Measurements from ENCODE around the gene ELAC2.

The ELAC2 gene

GRCh38 chr17:13002761-13003453 lies 14.9 kb downstream of the ELAC2 start:
- peaks cover 2 to 3% of the 10 kb centered on the region in 2 donors for H3K4me1 ChIP-seq (ENCODE audit: control insufficient read depth in 2 of 2, insufficient read depth in 1 of 2, low read depth in 1 of 2, low read length in 2 of 2)
- H2BK12ac ChIP-seq (ENCODE audit: low read length) = no peak overlapping the region
- no peaks in the 10 kb centered on the region for H3K79me1 ChIP-seq (ENCODE audit: low read depth, low read length)
- no peak overlapping the region for H4K8ac ChIP-seq (ENCODE audit: low read depth, low read length)
- no peak overlapping the region for H2BK120ac ChIP-seq (ENCODE audit: low read depth, low read length)
- no CpG with 5 or more reads among the region's 15 CpGs for WGBS, 2 donors (ENCODE audit: extremely low coverage in 2 of 2, insufficient read length in 2 of 2, insufficient replicate concordance in 1 of 2)
- H2AK5ac ChIP-seq (ENCODE audit: low read depth, low read length) = no peak overlapping the region
- DNase-seq (ENCODE audit: low spot score) = peak; percentile 71
- H3K27me3 ChIP-seq (ENCODE audit: control insufficient read depth in 3 of 3, insufficient read depth in 3 of 3, low read depth in 1 of 3, low read length in 3 of 3) = peaks cover 0 to 2% (median 0%) of the 10 kb centered on the region in 3 experiments
- no peak overlapping the region for H3K23ac ChIP-seq (ENCODE audit: low read depth, low read length, poor library complexity)
- no peak overlapping the region for H3K27ac ChIP-seq (replicated peaks; ENCODE audit: low read length)
- H2BK15ac ChIP-seq (ENCODE audit: low read length) = no peak overlapping the region
- peak overlapping the region; percentile 23 for H3K18ac ChIP-seq (ENCODE audit: low read length)
- H3K4me3 ChIP-seq (ENCODE audit: low read length in 2 of 2) = no peak overlapping the region
- H3K36me3 ChIP-seq (replicated peaks in 1 of 2; ENCODE audit: control insufficient read depth in 2 of 2, insufficient read depth in 2 of 2, low read length in 2 of 2) = peaks cover 46 to 92% of the 10 kb centered on the region in 2 donors
- H3K9me3 ChIP-seq (replicated peaks in 1 of 2; ENCODE audit: control insufficient read depth in 2 of 2, insufficient read depth in 1 of 2, low read depth in 1 of 2, low read length in 2 of 2) = no peaks in the 10 kb centered on the region
- H4K91ac ChIP-seq (ENCODE audit: low read depth, low read length, poor library complexity) = no peak overlapping the region
- no peak overlapping the region for H3K9ac ChIP-seq (ENCODE audit: low read depth, low read length, poor library complexity)
- H3K4ac ChIP-seq (ENCODE audit: low read length) = no peak overlapping the region
- no peak overlapping the region for H2BK5ac ChIP-seq (ENCODE audit: low read length)
- no peak overlapping the region for H2AFZ ChIP-seq (ENCODE audit: low read length)
- no peak overlapping the region for H3K4me2 ChIP-seq (ENCODE audit: insufficient read depth, low read length, poor library complexity, severe bottlenecking)
- no peak overlapping the region for H3K14ac ChIP-seq (ENCODE audit: low read length)

GRCh38 chr17:13001991-13002615 lies 15.7 kb downstream of the ELAC2 start:
- Histone ChIP-seq H4K8ac (ENCODE audit: low read depth, low read length) (no peak overlapping the region), H3K27ac (replicated peaks; ENCODE audit: low read length) (no peak overlapping the region), H3K9ac (ENCODE audit: low read depth, low read length, poor library complexity) (no peak overlapping the region), H3K4me3 (ENCODE audit: low read length in 2 of 2) (no peak overlapping the region), H3K23ac (ENCODE audit: low read depth, low read length, poor library complexity) (no peak overlapping the region), H2BK120ac (ENCODE audit: low read depth, low read length) (no peak overlapping the region), H2BK12ac (ENCODE audit: low read length) (no peak overlapping the region), H3K18ac (ENCODE audit: low read length) (peak overlapping the region; percentile 23), H2BK15ac (ENCODE audit: low read length) (no peak overlapping the region), H3K27me3 (ENCODE audit: control insufficient read depth in 3 of 3, insufficient read depth in 3 of 3, low read depth in 1 of 3, low read length in 3 of 3) (peaks cover 0 to 2% (median 0%) of the 10 kb centered on the region in 3 experiments), H3K36me3 (replicated peaks in 1 of 2; ENCODE audit: control insufficient read depth in 2 of 2, insufficient read depth in 2 of 2, low read length in 2 of 2) (peaks cover 49 to 92% of the 10 kb centered on the region in 2 donors), H2AK5ac (ENCODE audit: low read depth, low read length) (no peak overlapping the region), H4K91ac (ENCODE audit: low read depth, low read length, poor library complexity) (no peak overlapping the region), H3K79me1 (ENCODE audit: low read depth, low read length) (no peaks in the 10 kb centered on the region), H2AFZ (ENCODE audit: low read length) (no peak overlapping the region), H3K4me1 (ENCODE audit: control insufficient read depth in 2 of 2, insufficient read depth in 1 of 2, low read depth in 1 of 2, low read length in 2 of 2) (peaks cover 2 to 3% of the 10 kb centered on the region in 2 donors), H3K4me2 (ENCODE audit: insufficient read depth, low read length, poor library complexity, severe bottlenecking) (no peak overlapping the region), H2BK5ac (ENCODE audit: low read length) (no peak overlapping the region), H3K9me3 (replicated peaks in 1 of 2; ENCODE audit: control insufficient read depth in 2 of 2, insufficient read depth in 1 of 2, low read depth in 1 of 2, low read length in 2 of 2) (no peaks in the 10 kb centered on the region), H3K14ac (ENCODE audit: low read length) (no peak overlapping the region), H3K4ac (ENCODE audit: low read length) (no peak overlapping the region)
- WGBS, 2 donors (ENCODE audit: extremely low coverage in 2 of 2, insufficient read length in 2 of 2, insufficient replicate concordance in 1 of 2) = no CpG with 5 or more reads among the region's 15 CpGs
- no peak for DNase-seq (ENCODE audit: low spot score)

GRCh38 chr17:13000561-13000960 lies 17.3 kb downstream of the ELAC2 start:
- peaks cover 57 to 97% of the 10 kb centered on the region in 2 donors for H3K36me3 ChIP-seq (replicated peaks in 1 of 2; ENCODE audit: control insufficient read depth in 2 of 2, insufficient read depth in 2 of 2, low read length in 2 of 2)
- no CpG with 5 or more reads among the region's 8 CpGs for WGBS, 2 donors (ENCODE audit: extremely low coverage in 2 of 2, insufficient read length in 2 of 2, insufficient replicate concordance in 1 of 2)
- H2BK12ac ChIP-seq (ENCODE audit: low read length) = no peak overlapping the region
- H3K18ac ChIP-seq (ENCODE audit: low read length) = no peak overlapping the region
- no peak overlapping the region for H2AFZ ChIP-seq (ENCODE audit: low read length)
- H3K4me2 ChIP-seq (ENCODE audit: insufficient read depth, low read length, poor library complexity, severe bottlenecking) = no peak overlapping the region
- H3K9ac ChIP-seq (ENCODE audit: low read depth, low read length, poor library complexity) = no peak overlapping the region
- no peak overlapping the region for H3K14ac ChIP-seq (ENCODE audit: low read length)
- H3K4me1 ChIP-seq (ENCODE audit: control insufficient read depth in 2 of 2, insufficient read depth in 1 of 2, low read depth in 1 of 2, low read length in 2 of 2) = peaks cover 2 to 3% of the 10 kb centered on the region in 2 donors
- no peak overlapping the region for H3K4ac ChIP-seq (ENCODE audit: low read length)
- no peak overlapping the region for H3K27ac ChIP-seq (replicated peaks; ENCODE audit: low read length)
- peaks cover 0 to under 1% (median 0%) of the 10 kb centered on the region in 3 experiments for H3K27me3 ChIP-seq (ENCODE audit: control insufficient read depth in 3 of 3, insufficient read depth in 3 of 3, low read depth in 1 of 3, low read length in 3 of 3)
- H4K8ac ChIP-seq (ENCODE audit: low read depth, low read length) = no peak overlapping the region
- no peak overlapping the region for H3K4me3 ChIP-seq (ENCODE audit: low read length in 2 of 2)
- peak overlapping the region; percentile 40 for H2BK5ac ChIP-seq (ENCODE audit: low read length)
- H3K23ac ChIP-seq (ENCODE audit: low read depth, low read length, poor library complexity) = no peak overlapping the region
- no peak for DNase-seq (ENCODE audit: low spot score)
- H3K79me1 ChIP-seq (ENCODE audit: low read depth, low read length) = no peaks in the 10 kb centered on the region
- H4K91ac ChIP-seq (ENCODE audit: low read depth, low read length, poor library complexity) = no peak overlapping the region
- H3K9me3 ChIP-seq (replicated peaks in 1 of 2; ENCODE audit: control insufficient read depth in 2 of 2, insufficient read depth in 1 of 2, low read depth in 1 of 2, low read length in 2 of 2) = no peaks in the 10 kb centered on the region
- no peak overlapping the region for H2AK5ac ChIP-seq (ENCODE audit: low read depth, low read length)
- H2BK120ac ChIP-seq (ENCODE audit: low read depth, low read length) = no peak overlapping the region
- no peak overlapping the region for H2BK15ac ChIP-seq (ENCODE audit: low read length)

DNA sequence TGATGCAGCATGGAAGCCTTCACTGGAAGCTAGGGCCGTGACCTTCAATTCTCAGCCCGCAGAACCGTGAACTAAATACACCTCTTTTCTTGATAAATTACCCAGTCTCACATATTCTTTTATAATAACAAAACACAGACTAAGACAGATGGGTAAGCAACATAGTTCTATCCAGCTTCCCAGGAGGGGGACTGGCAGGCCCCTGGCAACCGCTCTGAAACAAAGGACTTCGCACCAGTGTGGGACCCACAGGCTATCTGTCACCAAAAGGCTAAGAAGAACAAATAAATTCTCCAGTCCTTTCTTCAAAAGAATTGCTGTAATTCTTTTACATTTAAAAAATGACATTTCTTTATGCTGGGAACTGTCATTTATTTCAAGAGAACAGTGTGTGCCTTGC lies 19.0 kb downstream of the ELAC2 start:
- H3K27ac ChIP-seq (replicated peaks; ENCODE audit: low read length) = no peak overlapping the region
- H4K91ac ChIP-seq (ENCODE audit: low read depth, low read length, poor library complexity) = no peak overlapping the region
- DNase-seq (ENCODE audit: low spot score) = no peak
- no peak overlapping the region for H2BK5ac ChIP-seq (ENCODE audit: low read length)
- H3K9me3 ChIP-seq (replicated peaks in 1 of 2; ENCODE audit: control insufficient read depth in 2 of 2, insufficient read depth in 1 of 2, low read depth in 1 of 2, low read length in 2 of 2) = no peaks in the 10 kb centered on the region
- no peaks in the 10 kb centered on the region for H3K79me1 ChIP-seq (ENCODE audit: low read depth, low read length)
- no peak overlapping the region for H3K18ac ChIP-seq (ENCODE audit: low read length)
- H3K4me3 ChIP-seq (ENCODE audit: low read length in 2 of 2) = no peak overlapping the region
- H3K4me1 ChIP-seq (ENCODE audit: control insufficient read depth in 2 of 2, insufficient read depth in 1 of 2, low read depth in 1 of 2, low read length in 2 of 2) = peaks cover 2 to 3% of the 10 kb centered on the region in 2 donors
- no peaks in the 10 kb centered on the region for H3K27me3 ChIP-seq (ENCODE audit: control insufficient read depth in 3 of 3, insufficient read depth in 3 of 3, low read depth in 1 of 3, low read length in 3 of 3)
- no peak overlapping the region for H3K9ac ChIP-seq (ENCODE audit: low read depth, low read length, poor library complexity)
- H2AFZ ChIP-seq (ENCODE audit: low read length) = no peak overlapping the region
- no peak overlapping the region for H2BK120ac ChIP-seq (ENCODE audit: low read depth, low read length)
- no peak overlapping the region for H2BK12ac ChIP-seq (ENCODE audit: low read length)
- peaks cover 61 to 97% of the 10 kb centered on the region in 2 donors for H3K36me3 ChIP-seq (replicated peaks in 1 of 2; ENCODE audit: control insufficient read depth in 2 of 2, insufficient read depth in 2 of 2, low read length in 2 of 2)
- no peak overlapping the region for H2AK5ac ChIP-seq (ENCODE audit: low read depth, low read length)
- H3K23ac ChIP-seq (ENCODE audit: low read depth, low read length, poor library complexity) = no peak overlapping the region
- H3K4ac ChIP-seq (ENCODE audit: low read length) = no peak overlapping the region
- no peak overlapping the region for H2BK15ac ChIP-seq (ENCODE audit: low read length)
- H4K8ac ChIP-seq (ENCODE audit: low read depth, low read length) = no peak overlapping the region
- H3K4me2 ChIP-seq (ENCODE audit: insufficient read depth, low read length, poor library complexity, severe bottlenecking) = no peak overlapping the region
- WGBS, 2 donors (ENCODE audit: extremely low coverage in 2 of 2, insufficient read length in 2 of 2, insufficient replicate concordance in 1 of 2) = no CpG with 5 or more reads among the region's 5 CpGs
- H3K14ac ChIP-seq (ENCODE audit: low read length) = no peak overlapping the region

Measured in neuronal stem cell (in vitro differentiated cells).